SK-N-SH (cell line): Measurements from ENCODE around the gene ATL3. TPM values are rescaled to one million over a fixed set of nuclear protein-coding genes. Genes with fewer than 3 reads are reported as not detected.

Experiments used
- CTCF ChIA-PET: fragments of 300-600, 350-600 bp; formaldehyde crosslinking; extraction: SDS; loops from one replicate; lab custom pipeline; 2021; lab: Yijun Ruan, JAX
- POLR2A ChIA-PET: fragments of 350-600 bp; sonication (Branson Sonifier 250); formaldehyde crosslinking; extraction: SDS; loops from one replicate; lab custom pipeline; 2020; ENCODE audit warnings: antibody characterized with exemption, inconsistent platforms; lab: Yijun Ruan, JAX
- DNase-seq: peaks from one replicate; pipeline ENCODE4 v3.0.0; 2012
- H2AFZ ChIP-seq: fragments of 200-600 bp; sonication (generic); 2 replicates; pipeline ENCODE4 v1.8.1; 2016; ENCODE audit warnings: antibody characterized with exemption, mild to moderate bottlenecking, low read depth
- H3F3A ChIP-seq: fragments of 200-600 bp; sonication (generic); replicated peaks from 2 replicates; pipeline ENCODE3; 2016; ENCODE audit warnings: antibody characterized with exemption, mild to moderate bottlenecking; ENCODE audit not compliant: insufficient read depth
- H3K27ac ChIP-seq, 2 experiments: fragments of 200-500 bp in 1 of 2; fragments of 200-600 bp in 1 of 2; sonication (Bioruptor generic) in 1 of 2; sonication (generic), shearing (Covaris generic) in 1 of 2; 2 replicates each; pipeline versions ENCODE4 v1.5.1 to v1.6.1; 2014 to 2016; ENCODE audit warnings: low read depth in 2 of 2, inconsistent platforms in 1 of 2, low read length in 1 of 2, mild to moderate bottlenecking in 1 of 2, mixed read lengths in 1 of 2
- H3K27me3 ChIP-seq: fragments of 200-600 bp; sonication (generic), shearing (Covaris generic); 2 replicates; pipeline ENCODE4 v1.6.1; 2016; ENCODE audit warnings: mixed run types; ENCODE audit not compliant: insufficient read depth
- H3K36me3 ChIP-seq, 2 experiments: fragments of 200-500 bp in 1 of 2; fragments of 200-600 bp in 1 of 2; sonication (Bioruptor generic) in 1 of 2; sonication (generic) in 1 of 2; replicated peaks in 1 of 2; 2 replicates each; pipeline versions ENCODE3 to v1.5.1; 2014 to 2016; ENCODE audit warnings: low read length in 1 of 2, mild to moderate bottlenecking in 1 of 2; ENCODE audit not compliant: insufficient read depth in 2 of 2, control insufficient read depth in 1 of 2
- H3K4me1 ChIP-seq, 2 experiments: fragments of 200-500 bp in 1 of 2; fragments of 200-600 bp in 1 of 2; sonication (Bioruptor generic) in 1 of 2; sonication (generic), shearing (Covaris generic) in 1 of 2; 2 replicates each; pipeline versions ENCODE4 v1.5.1 to v1.6.1; 2014 to 2016; ENCODE audit warnings: low read depth in 1 of 2, low read length in 1 of 2, mixed run types in 1 of 2; ENCODE audit not compliant: insufficient read depth in 2 of 2, control insufficient read depth in 1 of 2
- H3K4me2 ChIP-seq: fragments of 200-600 bp; sonication (generic), shearing (Covaris generic); 2 replicates; pipeline ENCODE4 v1.6.1; 2017; ENCODE audit warnings: mixed run types
- H3K4me3 ChIP-seq, 2 experiments: fragments of 200-500 bp in 1 of 2; fragments of 200-600 bp in 1 of 2; sonication (Bioruptor generic) in 1 of 2; sonication (generic), shearing (Covaris generic) in 1 of 2; 2 replicates each; pipeline versions ENCODE4 v1.5.1 to v1.8.1; 2014 to 2016; ENCODE audit warnings: low read depth in 2 of 2, inconsistent platforms in 1 of 2, low read length in 1 of 2, mild to moderate bottlenecking in 1 of 2, mixed read lengths in 1 of 2, moderate library complexity in 1 of 2
- H3K79me2 ChIP-seq: fragments of 200-600 bp; sonication (generic); 2 replicates; pipeline ENCODE4 v1.8.1; 2017; ENCODE audit warnings: mild to moderate bottlenecking; ENCODE audit not compliant: insufficient read depth
- H3K9ac ChIP-seq: fragments of 200-600 bp; sonication (generic); 2 replicates; pipeline ENCODE4 v1.6.1; 2017; ENCODE audit warnings: mixed run types
- H3K9me2 ChIP-seq: fragments of 200-600 bp; sonication (generic); 2 replicates; pipeline ENCODE4 v1.6.1; 2017; ENCODE audit warnings: mixed run types
- H3K9me3 ChIP-seq: fragments of 200-600 bp; sonication (generic); 2 replicates; pipeline ENCODE4 v1.6.1; 2017; ENCODE audit warnings: mixed run types, mild to moderate bottlenecking, moderate library complexity
- H4K20me1 ChIP-seq: fragments of 200-600 bp; sonication (generic); 2 replicates; pipeline ENCODE4 v1.6.1; 2017; ENCODE audit warnings: mild to moderate bottlenecking, mixed run types; ENCODE audit not compliant: insufficient read depth
- CHD2 ChIP-seq: fragments of 150-350 bp; IDR thresholded peaks from 2 replicates; pipeline ENCODE4 v1.6.1; 2018; ENCODE audit warnings: low read length; ENCODE audit not compliant: partially characterized antibody
- EP300 ChIP-seq, 2 experiments: IDR thresholded peaks; 2 replicates each; pipeline versions ENCODE4 v1.4.0 to v1.6.1; 2012; ENCODE audit warnings: borderline replicate concordance in 1 of 2, low read depth in 1 of 2, low read length in 1 of 2
- FOSL2 ChIP-seq: IDR thresholded peaks from 2 replicates; pipeline ENCODE4 v1.4.0; 2012; ENCODE audit warnings: low read depth, mild to moderate bottlenecking, moderate library complexity, borderline replicate concordance
- FOXM1 ChIP-seq: IDR thresholded peaks from 2 replicates; pipeline ENCODE4 v1.4.0; 2012; ENCODE audit warnings: low read depth, mild to moderate bottlenecking
- GATA2 ChIP-seq: sonication (generic); formaldehyde crosslinking; IDR thresholded peaks from 2 replicates; pipeline ENCODE4 v1.5.0; 2020; ENCODE audit warnings: mild to moderate bottlenecking, missing genetic modification reagents
- JUND ChIP-seq: IDR thresholded peaks from 2 replicates; pipeline ENCODE4 v1.4.0; 2012
- MAX ChIP-seq: IDR thresholded peaks from 2 replicates; pipeline ENCODE4 v1.4.0; 2012; ENCODE audit warnings: low read depth
- MXI1 ChIP-seq: IDR thresholded peaks from 2 replicates; pipeline ENCODE4 v1.6.1; 2012; ENCODE audit warnings: mild to moderate bottlenecking, low read depth, low read length, improper control_type of control experiment
- NFIC ChIP-seq: IDR thresholded peaks from 2 replicates; pipeline ENCODE4 v1.4.0; 2012; ENCODE audit warnings: borderline replicate concordance
- PBX3 ChIP-seq: IDR thresholded peaks from 2 replicates; pipeline ENCODE4; 2012
- POLR2AphosphoS5 ChIP-seq: IDR thresholded peaks from 2 replicates; pipeline ENCODE4 v1.6.1; 2012; ENCODE audit warnings: low read depth, low read length
- RXRA ChIP-seq: IDR thresholded peaks from 2 replicates; pipeline ENCODE4 v1.4.0; 2012; ENCODE audit warnings: low read depth, mild to moderate bottlenecking, borderline replicate concordance
- TCF12 ChIP-seq: IDR thresholded peaks from 2 replicates; pipeline ENCODE4 v1.4.0; 2012
- USF1 ChIP-seq: IDR thresholded peaks from 2 replicates; pipeline ENCODE4 v1.4.0; 2012; ENCODE audit warnings: low read depth, borderline replicate concordance
- WGBS: methylation state at CpG from one replicate; pipeline ENCODE4 v1.1.6; 2017; ENCODE audit warnings: low lambda C conversion rate; 5-methylcytosine and 5-hydroxymethylcytosine counted together
- polyA plus RNA-seq, 3 experiments: library from polyadenylated mRNA; depleted of rRNA; stranded (reverse); fragments of >200 nt; gene quantifications; 2 replicates each; pipeline ENCODE4 v1.2.3, GENCODE V29; 2012

The ATL3 gene
- polyA plus RNA-seq, 1 of the 3 experiments (the other 2 are of a cell fraction) = 13.1 TPM

GRCh38 chr11:63667995-63668795 lies 3.0 kb downstream of the ATL3 start:
- peaks cover 27% of the 10 kb centered on the region for H4K20me1 ChIP-seq
- H3F3A ChIP-seq = peaks cover 40% of the 10 kb centered on the region
- H3K9me3 ChIP-seq = no peaks in the 10 kb centered on the region
- no peak overlapping the region for H2AFZ ChIP-seq
- peaks cover 0 to 8% of the 10 kb centered on the region in 2 experiments for H3K36me3 ChIP-seq
- POLR2A ChIA-PET = no interaction called here
- peak; percentile 39; the same call in 1 of the 2 replicates for TF ChIP-seq RXRA
- TF ChIP-seq EP300 (IDR thresholded peaks at IDR 0.05; ENCODE audit: borderline replicate concordance in 1 of 2, low read depth in 1 of 2, low read length in 1 of 2) = peak in 1 of 2 experiments; percentile 20; a peak in 1 of 4 replicates
- no peak for TF ChIP-seq USF1
- TF ChIP-seq TCF12 = peak; percentile 56
- no peak for TF ChIP-seq MXI1
- peak; percentile 85 for TF ChIP-seq FOSL2
- TF ChIP-seq JUND = peak; percentile 84
- TF ChIP-seq NFIC = peak; percentile 34; the same call in 1 of the 2 replicates
- peak; percentile 30; the same call in 1 of the 2 replicates for TF ChIP-seq PBX3
- peak; percentile 53; the same call in 1 of the 2 replicates for TF ChIP-seq POLR2AphosphoS5
- TF ChIP-seq FOXM1 = 0 out of 2 replicates have a peak, but pooled peaks have one; percentile 40
- no peak for TF ChIP-seq GATA2 (CRISPR knock-in tag)
- TF ChIP-seq MAX = peak; percentile 36; the same call in 1 of the 2 replicates
- H3K4me3 ChIP-seq = peak overlapping the region in 1 of 2 experiments; percentile 51; a peak in 2 of 4 replicates
- no peaks in the 10 kb centered on the region for H3K27me3 ChIP-seq
- H3K9ac ChIP-seq = peak overlapping the region; percentile 48; the same call in 1 of the 2 replicates
- CTCF ChIA-PET = interaction anchor here (0.7 to 4.2 kb wide), 5 partner anchors 8 to 189 kb away, joined by 3 to 31 read pairs (median 3); partner anchors contain the start of gene RTN3
- H3K27ac ChIP-seq = peak overlapping the region; percentile 20 to 85; a peak in 3 of 4 replicates
- H3K79me2 ChIP-seq = peaks cover 74% of the 10 kb centered on the region
- DNase-seq = no peak
- 43% methylated on average over 3 of the region's 3 CpGs for WGBS
- no peaks in the 10 kb centered on the region for H3K9me2 ChIP-seq
- peaks cover 3 to 45% of the 10 kb centered on the region in 2 experiments for H3K4me1 ChIP-seq
- peak overlapping the region; percentile 90 for H3K4me2 ChIP-seq

GRCh38 chr11:63666874-63667273 lies 4.3 kb downstream of the ATL3 start:
- H3K4me1 ChIP-seq = peaks cover 2 to 46% of the 10 kb centered on the region in 2 experiments
- H3K36me3 ChIP-seq = peaks cover 0 to 12% of the 10 kb centered on the region in 2 experiments
- H3F3A ChIP-seq = peaks cover 30% of the 10 kb centered on the region
- no peak for DNase-seq
- peak overlapping the region; percentile 90; the same call in 1 of the 2 replicates for H3K4me2 ChIP-seq
- peak overlapping the region in 1 of 2 experiments; percentile 85; a peak in 2 of 4 replicates for H3K27ac ChIP-seq
- no peak overlapping the region for H2AFZ ChIP-seq
- H4K20me1 ChIP-seq = peaks cover 40% of the 10 kb centered on the region
- H3K4me3 ChIP-seq = no peak overlapping the region
- H3K9me3 ChIP-seq = no peaks in the 10 kb centered on the region
- H3K79me2 ChIP-seq = peaks cover 88% of the 10 kb centered on the region
- TF ChIP-seq POLR2AphosphoS5 = no peak
- no peak for TF ChIP-seq CHD2
- H3K27me3 ChIP-seq = no peaks in the 10 kb centered on the region
- ChIA-PET POLR2A (no interaction called here), CTCF (interaction anchor here (0.6 kb wide), 1 partner anchor 70 kb away, joined by 3 read pairs; no protein-coding TSS in a partner anchor)
- WGBS = 83% methylated on average over 4 of the region's 4 CpGs
- no peak overlapping the region for H3K9ac ChIP-seq
- H3K9me2 ChIP-seq = no peaks in the 10 kb centered on the region
